ENCODE results near the gene GALNT8.
"Not testable (repeated sequence)": the region's sequence is repeated elsewhere in the genome, so short reads cannot be mapped to it uniquely, and the experiment has no call there.

Gene GALNT8

GRCh38 chr12:4745249-4745648 is 25.0 kb downstream of the GALNT8 start:
- no peak for DNase-seq

- DNase-seq = not testable (repeated sequence)
Observed at GRCh38 chr12:4751654-4752053, 31.5 kb downstream of the GALNT8 start.

- no peak for DNase-seq
Observed at GRCh38 chr12:4762773-4763172, 42.6 kb downstream of the GALNT8 start.

GRCh38 chr12:4763549-4763948 is 43.3 kb downstream of the GALNT8 start:
- DNase-seq = no peak

- DNase-seq = no peak
Observed at GRCh38 chr12:4766445-4766844, 46.2 kb downstream of the GALNT8 start.

- no peak for DNase-seq
Observed at GRCh38 chr12:4767186-4767585, 47.0 kb downstream of the GALNT8 start.

- DNase-seq = no peak
Observed at GRCh38 chr12:4768341-4768740, 48.1 kb downstream of the GALNT8 start.

- no peak for DNase-seq
Observed at GRCh38 chr12:4769073-4769472, 48.9 kb downstream of the GALNT8 start.

GRCh38 chr12:4771172-4771959 is 51.2 kb downstream of the GALNT8 start:
- DNase-seq = no peak

- no peak for DNase-seq
Observed at GRCh38 chr12:4771960-4772566, 51.9 kb downstream of the GALNT8 start.

- no peak for DNase-seq
Observed at GRCh38 chr12:4775936-4776335, 55.7 kb downstream of the GALNT8 start.

GRCh38 chr12:4779749-4780148 is 59.5 kb downstream of the GALNT8 start:
- no peak for DNase-seq

GRCh38 chr12:4780641-4781611 is 60.7 kb downstream of the GALNT8 start:
- DNase-seq = no peak

- DNase-seq = no peak
Observed at GRCh38 chr12:4784404-4785054, 64.3 kb downstream of the GALNT8 start.

GRCh38 chr12:4786795-4787194 is 66.6 kb downstream of the GALNT8 start:
- DNase-seq = no peak

GRCh38 chr12:4787965-4788364 is 67.8 kb downstream of the GALNT8 start:
- no peak for DNase-seq

GRCh38 chr12:4789776-4790175 is 69.6 kb downstream of the GALNT8 start:
- no peak for DNase-seq

GRCh38 chr12:4791497-4791896 is 71.3 kb downstream of the GALNT8 start:
- no peak for DNase-seq

- no peak for DNase-seq
Observed at GRCh38 chr12:4794491-4794890, 74.3 kb downstream of the GALNT8 start.

GRCh38 chr12:4796216-4796615 is 76.0 kb downstream of the GALNT8 start:
- DNase-seq = no peak

GRCh38 chr12:4796694-4797482 is 76.7 kb downstream of the GALNT8 start:
- DNase-seq = no peak

- no peak for DNase-seq
Observed at GRCh38 chr12:4800555-4800954, 80.4 kb downstream of the GALNT8 start.
